GM13976 (cell line): ENCODE results near the gene ABI3BP.

Experiments used
- DNase-seq: peaks from one replicate; pipeline ENCODE4 v3.0.0; 2012; ENCODE audit warnings: low spot score
- CTCF ChIP-seq: IDR thresholded peaks from 2 replicates; pipeline ENCODE4 v1.5.1; 2012; ENCODE audit warnings: borderline replicate concordance, mild to moderate bottlenecking; ENCODE audit not compliant: insufficient read depth; ENCODE audit errors: extremely low read depth, missing control alignments, control extremely low read depth
- in situ Hi-C: fragments of 300-500 bp; cut with MboI; formaldehyde crosslinking; loops from one replicate; pipeline ENCODE4 v1.12.0; 2022; ENCODE audit warnings: low sequenced_read_pairs, mixed read lengths, inconsistent platforms; ENCODE audit not compliant: unreplicated experiment

The ABI3BP gene

GRCh38 chr3:100899440-100900091 is 93.7 kb downstream of the ABI3BP start:
- in situ Hi-C loops, result no loop called here
- TF ChIP-seq CTCF, result no peak
- peak; percentile 41 for DNase-seq

GRCh38 chr3:100898681-100899080 is 94.5 kb downstream of the ABI3BP start:
- DNase-seq, result no peak
- in situ Hi-C loops, result no loop called here
- no peak for TF ChIP-seq CTCF

DNA sequence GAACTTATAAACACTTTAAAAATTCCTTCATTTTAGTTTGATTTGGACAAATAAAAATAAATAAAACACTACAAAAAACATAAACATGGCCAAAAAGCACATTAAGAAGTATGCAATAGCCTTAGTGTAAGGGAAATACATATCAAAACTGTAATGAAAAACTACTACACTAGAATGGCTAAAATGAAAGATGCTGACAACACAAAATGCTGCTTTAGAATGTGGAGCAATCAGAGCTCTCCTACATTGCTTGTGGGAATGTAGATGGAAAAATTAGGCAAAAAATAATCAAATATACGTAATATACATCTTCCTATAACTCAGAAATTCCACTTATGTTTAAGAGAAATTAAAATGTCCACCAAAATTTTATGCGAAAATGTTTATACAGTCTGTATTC is 96.2 kb downstream of the ABI3BP start:
- no peak for TF ChIP-seq CTCF
- in situ Hi-C loops, result no loop called here
- no peak for DNase-seq

DNA sequence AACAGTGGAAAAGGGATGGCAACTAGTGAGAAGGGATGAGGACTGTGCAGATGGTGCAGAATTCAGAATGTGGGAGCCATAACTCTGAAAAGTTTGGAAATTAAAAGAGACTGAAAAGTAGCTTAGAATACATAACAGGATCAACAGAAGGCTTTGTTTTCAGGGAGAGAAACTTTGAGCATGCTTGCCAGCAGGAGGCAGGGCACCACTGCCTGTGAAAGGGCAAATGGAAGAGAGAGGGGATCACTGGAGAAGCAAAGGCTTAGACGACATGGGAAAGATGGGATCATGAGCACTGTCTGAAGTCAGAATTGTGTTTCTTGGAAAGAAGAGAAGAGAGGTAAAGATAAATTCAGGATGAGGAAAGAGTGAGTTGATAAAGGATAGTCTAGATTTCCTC is 99.6 kb downstream of the ABI3BP start:
- DNase-seq, result no peak
- TF ChIP-seq CTCF, result peak; percentile 21
- in situ Hi-C loops, result no loop called here

GRCh38 chr3:100893108-100893507 is 100.1 kb downstream of the ABI3BP start:
- in situ Hi-C loops, result no loop called here
- no peak for DNase-seq
- TF ChIP-seq CTCF, result no peak

- no peak for TF ChIP-seq CTCF
- in situ Hi-C loops, result no loop called here
- DNase-seq, result no peak
Observed at GRCh38 chr3:100891827-100892226, 101.4 kb downstream of the ABI3BP start.
